SU-DHL-6 (cell line): ENCODE measurements around the gene ECHDC3.
"Not testable (repeated sequence)": the region's sequence is repeated elsewhere in the genome, so short reads cannot be mapped to it uniquely, and the experiment has no call there.

Experiments
- H2AFZ ChIP-seq: fragments of 200-600 bp; sonication (generic); 2 replicates; pipeline ENCODE4 v1.6.1; 2014; ENCODE audit warnings: low read depth, mild to moderate bottlenecking, moderate library complexity, mixed read lengths, antibody characterized with exemption, low read length; ENCODE audit not compliant: severe bottlenecking
- H3F3A ChIP-seq: fragments of 200-600 bp; shearing (Covaris generic); 2 replicates; pipeline ENCODE4 v1.6.0; 2016; ENCODE audit warnings: antibody characterized with exemption, mild to moderate bottlenecking; ENCODE audit not compliant: insufficient read depth
- H3K27ac ChIP-seq: fragments of 200-600 bp; sonication (generic); 2 replicates; pipeline ENCODE4 v1.5.1; 2016; ENCODE audit warnings: low read depth, mild to moderate bottlenecking, low read length, moderate library complexity, mixed read lengths
- H3K27me3 ChIP-seq: fragments of 200-600 bp; sonication (generic), shearing (Covaris generic); 2 replicates; pipeline ENCODE4 v1.6.0; 2014; ENCODE audit warnings: mild to moderate bottlenecking, low read length
- H3K36me3 ChIP-seq: fragments of 200-600 bp; sonication (generic); 2 replicates; pipeline ENCODE4 v1.6.1; 2014; ENCODE audit warnings: mild to moderate bottlenecking, low read length, mixed read lengths
- H3K4me2 ChIP-seq: fragments of 300-600, 200-600 bp; shearing (Covaris generic), sonication (generic); 2 replicates; pipeline ENCODE4 v1.6.0; 2014; ENCODE audit warnings: low read length, low read depth, mild to moderate bottlenecking; ENCODE audit not compliant: poor library complexity, severe bottlenecking
- H3K4me3 ChIP-seq: fragments of 200-600 bp; sonication (generic); 2 replicates; pipeline ENCODE4 v1.5.1; 2014; ENCODE audit warnings: antibody characterized with exemption, low read length, mild to moderate bottlenecking, mixed read lengths; ENCODE audit not compliant: insufficient read depth, poor library complexity, severe bottlenecking
- H3K79me2 ChIP-seq: fragments of 200-600 bp; sonication (generic); 2 replicates; pipeline ENCODE4 v1.6.1; 2014; ENCODE audit warnings: mild to moderate bottlenecking, low read length, moderate library complexity; ENCODE audit not compliant: insufficient read depth
- H3K9ac ChIP-seq: fragments of 200-600 bp; sonication (generic); 2 replicates; pipeline ENCODE4 v1.7.0; 2014; ENCODE audit warnings: mild to moderate bottlenecking, low read length
- H3K9me2 ChIP-seq: fragments of 200-600 bp; sonication (generic); replicated peaks from 2 replicates; pipeline ENCODE4 v1.6.1; 2014; ENCODE audit warnings: low read length; ENCODE audit not compliant: insufficient read depth
- H3K9me3 ChIP-seq: fragments of 200-600 bp; sonication (generic); 2 replicates; pipeline ENCODE4 v1.6.1; 2014; ENCODE audit warnings: low read length, mixed read lengths; ENCODE audit not compliant: insufficient read depth
- H4K20me1 ChIP-seq: fragments of 200-600 bp; sonication (generic); 2 replicates; pipeline ENCODE4 v1.6.1; 2014; ENCODE audit warnings: low read depth, mild to moderate bottlenecking, antibody characterized with exemption, low read length, moderate library complexity, mixed read lengths
- EZH2phosphoT487 ChIP-seq: fragments of 200-600 bp; sonication (generic), shearing (Covaris generic); conservative IDR thresholded peaks from 2 replicates; pipeline ENCODE4 v1.6.1; 2018; ENCODE audit warnings: mild to moderate bottlenecking, antibody characterized with exemption, low read length, moderate library complexity, mixed read lengths
- TF ChIP-seq, protein P1 (sequence below): fragments of 200-600 bp; sonication (generic); IDR thresholded peaks from one replicate; pipeline ENCODE4 v1.5.1; 2017; ENCODE audit warnings: antibody characterized with exemption, mild to moderate bottlenecking, low read length, moderate library complexity; ENCODE audit not compliant: insufficient read depth, poor library complexity, severe bottlenecking

ECHDC3 gene

GRCh38 chr10:11707624-11708350 lies 34.4 kb upstream of the ECHDC3 start:
- TF ChIP-seq, protein P1, sequence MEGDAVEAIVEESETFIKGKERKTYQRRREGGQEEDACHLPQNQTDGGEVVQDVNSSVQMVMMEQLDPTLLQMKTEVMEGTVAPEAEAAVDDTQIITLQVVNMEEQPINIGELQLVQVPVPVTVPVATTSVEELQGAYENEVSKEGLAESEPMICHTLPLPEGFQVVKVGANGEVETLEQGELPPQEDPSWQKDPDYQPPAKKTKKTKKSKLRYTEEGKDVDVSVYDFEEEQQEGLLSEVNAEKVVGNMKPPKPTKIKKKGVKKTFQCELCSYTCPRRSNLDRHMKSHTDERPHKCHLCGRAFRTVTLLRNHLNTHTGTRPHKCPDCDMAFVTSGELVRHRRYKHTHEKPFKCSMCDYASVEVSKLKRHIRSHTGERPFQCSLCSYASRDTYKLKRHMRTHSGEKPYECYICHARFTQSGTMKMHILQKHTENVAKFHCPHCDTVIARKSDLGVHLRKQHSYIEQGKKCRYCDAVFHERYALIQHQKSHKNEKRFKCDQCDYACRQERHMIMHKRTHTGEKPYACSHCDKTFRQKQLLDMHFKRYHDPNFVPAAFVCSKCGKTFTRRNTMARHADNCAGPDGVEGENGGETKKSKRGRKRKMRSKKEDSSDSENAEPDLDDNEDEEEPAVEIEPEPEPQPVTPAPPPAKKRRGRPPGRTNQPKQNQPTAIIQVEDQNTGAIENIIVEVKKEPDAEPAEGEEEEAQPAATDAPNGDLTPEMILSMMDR: no peak
- no peak for TF ChIP-seq EZH2phosphoT487
- Histone ChIP-seq H3K9me2 (no peaks in the 10 kb centered on the region), H3K79me2 (no peaks in the 10 kb centered on the region), H3K27me3 (no peaks in the 10 kb centered on the region), H3K4me3 (no peak overlapping the region), H2AFZ (no peak overlapping the region), H3F3A (no peaks in the 10 kb centered on the region), H3K4me2 (no peak overlapping the region), H4K20me1 (no peaks in the 10 kb centered on the region), H3K9me3 (no peaks in the 10 kb centered on the region), H3K36me3 (no peaks in the 10 kb centered on the region), H3K9ac (no peak overlapping the region), H3K27ac (no peak overlapping the region)

- not testable (repeated sequence) for H2AFZ ChIP-seq, H3K4me3 ChIP-seq, H3K36me3 ChIP-seq, H3K4me2 ChIP-seq, H3K9me2 ChIP-seq, H3K27me3 ChIP-seq, H3F3A ChIP-seq, H4K20me1 ChIP-seq, H3K9me3 ChIP-seq, H3K27ac ChIP-seq, H3K79me2 ChIP-seq, H3K9ac ChIP-seq
These were observed 33.4 kb upstream of the ECHDC3 start for GRCh38 chr10:11708801-11709200.

DNA sequence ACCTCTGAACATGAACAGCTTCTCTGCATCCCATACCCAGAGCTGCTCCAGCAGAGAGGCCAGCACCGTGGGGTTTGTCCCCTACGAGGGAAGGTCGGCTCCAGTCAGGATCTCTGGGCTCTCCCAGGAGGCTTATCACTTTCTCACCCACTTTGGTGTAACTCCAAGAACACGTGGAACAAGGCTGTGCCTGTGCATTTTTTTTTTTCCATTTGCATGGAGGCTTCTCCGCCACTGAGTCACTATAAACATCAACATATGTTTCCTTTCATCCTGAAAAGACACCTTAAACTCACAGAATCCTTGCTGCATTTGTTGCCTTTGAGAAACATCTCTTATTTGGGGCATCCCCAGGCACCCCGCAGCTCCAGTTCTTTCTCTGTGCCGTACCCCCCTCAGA lies 29.4 kb upstream of the ECHDC3 start:
- Histone ChIP-seq H3K4me2 (no peak overlapping the region), H3K9ac (no peak overlapping the region), H3K27ac (no peak overlapping the region), H3K36me3 (no peaks in the 10 kb centered on the region), H2AFZ (no peak overlapping the region), H3F3A (no peaks in the 10 kb centered on the region), H3K9me3 (no peaks in the 10 kb centered on the region), H3K4me3 (no peak overlapping the region), H3K9me2 (no peaks in the 10 kb centered on the region), H3K79me2 (no peaks in the 10 kb centered on the region), H3K27me3 (no peaks in the 10 kb centered on the region), H4K20me1 (no peaks in the 10 kb centered on the region)
- TF ChIP-seq EZH2phosphoT487: no peak

- H3K79me2 ChIP-seq: no peaks in the 10 kb centered on the region
- H3K9me3 ChIP-seq: no peaks in the 10 kb centered on the region
- H3F3A ChIP-seq: no peaks in the 10 kb centered on the region
- no peaks in the 10 kb centered on the region for H4K20me1 ChIP-seq
- H3K27ac ChIP-seq: no peak overlapping the region
- no peak overlapping the region for H2AFZ ChIP-seq
- no peaks in the 10 kb centered on the region for H3K36me3 ChIP-seq
- H3K4me3 ChIP-seq: no peak overlapping the region
- H3K9ac ChIP-seq: no peak overlapping the region
- no peaks in the 10 kb centered on the region for H3K27me3 ChIP-seq
- H3K4me2 ChIP-seq: no peak overlapping the region
- H3K9me2 ChIP-seq: no peaks in the 10 kb centered on the region
- TF ChIP-seq, protein P1: no peak
- no peak for TF ChIP-seq EZH2phosphoT487
These were observed 28.9 kb upstream of the ECHDC3 start for GRCh38 chr10:11713186-11713743.
